ENCODE measurements around the gene CRTC2. TPM values are rescaled to one million over a fixed set of nuclear protein-coding genes. Genes with fewer than 3 reads are reported as not detected.

CRTC2 gene
- total RNA-seq, 2 experiments from 2014 or later = 147 to 152 TPM

DNA sequence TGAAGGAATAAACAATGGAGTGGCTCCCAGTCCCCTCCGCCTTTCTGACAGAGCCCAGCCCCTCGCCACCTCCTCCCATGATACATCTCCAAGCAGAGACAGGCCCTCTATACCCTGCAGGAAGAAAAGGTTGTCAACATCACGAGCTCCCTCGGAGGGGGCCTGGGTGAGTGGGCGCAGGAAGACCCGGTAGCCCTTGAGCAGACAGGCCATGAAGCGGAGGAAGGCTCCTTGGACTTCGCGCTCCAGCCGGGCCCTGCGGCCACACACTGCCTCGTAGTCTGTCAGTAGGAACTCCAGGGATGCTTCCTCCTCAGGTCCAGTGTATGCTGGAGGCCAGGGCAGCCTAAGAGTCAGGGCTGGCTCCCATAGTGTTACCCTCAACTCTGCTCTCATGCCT is 18.9 kb downstream of the CRTC2 start:
- intact Hi-C loops (cut with DNase I, micrococcal nuclease) = no loop called here
- H3K27ac Mint-ChIP-seq = peak overlapping the region; percentile 56

DNA sequence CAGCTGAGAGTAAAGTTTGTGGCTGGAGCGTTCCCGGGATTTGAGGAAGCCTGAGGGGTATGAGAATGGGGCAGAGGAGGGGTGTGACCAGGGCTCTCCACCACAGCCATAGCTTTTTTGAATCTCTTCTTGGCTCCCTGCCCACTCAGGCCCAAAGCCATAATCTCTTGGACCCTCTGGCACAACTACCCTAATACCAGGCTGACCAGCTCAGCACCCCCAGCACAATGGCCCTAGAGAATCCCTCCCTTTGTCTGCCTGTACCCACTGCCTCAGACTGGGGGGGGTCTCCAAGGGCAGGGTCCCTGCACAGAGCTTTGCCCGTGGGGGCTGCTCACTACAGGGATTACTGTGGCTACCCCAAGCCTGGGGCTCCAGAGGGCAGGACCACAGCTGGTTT is 19.4 kb downstream of the CRTC2 start:
- DNase-seq (no peak), ATAC-seq (ENCODE audit: poor library complexity) (no peak)
- no peak overlapping the region for H3K4me3 Mint-ChIP-seq
- no peaks in the 10 kb centered on the region for H3K9me3 ChIP-seq (ENCODE audit: control insufficient read depth in 1 of 2, insufficient read depth in 1 of 2, low read length in 2 of 2)
- intact Hi-C loops (cut with DNase I, micrococcal nuclease) = no loop called here
- peaks cover 33% of the 10 kb centered on the region for H3K4me1 ChIP-seq (ENCODE audit: insufficient read depth, low read length)
- no peaks in the 10 kb centered on the region for H3K9me3 Mint-ChIP-seq
- H3K27ac Mint-ChIP-seq = peak overlapping the region; percentile 56
- TF ChIP-seq, protein P1, sequence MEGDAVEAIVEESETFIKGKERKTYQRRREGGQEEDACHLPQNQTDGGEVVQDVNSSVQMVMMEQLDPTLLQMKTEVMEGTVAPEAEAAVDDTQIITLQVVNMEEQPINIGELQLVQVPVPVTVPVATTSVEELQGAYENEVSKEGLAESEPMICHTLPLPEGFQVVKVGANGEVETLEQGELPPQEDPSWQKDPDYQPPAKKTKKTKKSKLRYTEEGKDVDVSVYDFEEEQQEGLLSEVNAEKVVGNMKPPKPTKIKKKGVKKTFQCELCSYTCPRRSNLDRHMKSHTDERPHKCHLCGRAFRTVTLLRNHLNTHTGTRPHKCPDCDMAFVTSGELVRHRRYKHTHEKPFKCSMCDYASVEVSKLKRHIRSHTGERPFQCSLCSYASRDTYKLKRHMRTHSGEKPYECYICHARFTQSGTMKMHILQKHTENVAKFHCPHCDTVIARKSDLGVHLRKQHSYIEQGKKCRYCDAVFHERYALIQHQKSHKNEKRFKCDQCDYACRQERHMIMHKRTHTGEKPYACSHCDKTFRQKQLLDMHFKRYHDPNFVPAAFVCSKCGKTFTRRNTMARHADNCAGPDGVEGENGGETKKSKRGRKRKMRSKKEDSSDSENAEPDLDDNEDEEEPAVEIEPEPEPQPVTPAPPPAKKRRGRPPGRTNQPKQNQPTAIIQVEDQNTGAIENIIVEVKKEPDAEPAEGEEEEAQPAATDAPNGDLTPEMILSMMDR (IDR thresholded peaks at IDR 0.05) = no peak
- no peaks in the 10 kb centered on the region for H3K27me3 ChIP-seq (ENCODE audit: control insufficient read depth in 1 of 2, insufficient read depth in 2 of 2, low read length in 2 of 2)
- no peak overlapping the region for H3K27ac ChIP-seq (ENCODE audit: low read depth in 1 of 2, low read length in 2 of 2)
- POLR2A ChIA-PET = interaction anchor here (0.8 to 1.7 kb wide), 4 partner anchors 16 to 52 kb away, joined by 3 to 6 read pairs (median 5); partner anchors contain the start of genes GATAD2B and RPS27
- no peaks in the 10 kb centered on the region for H3K27me3 Mint-ChIP-seq
- peaks cover 88% of the 10 kb centered on the region for H3K36me3 ChIP-seq (ENCODE audit: insufficient read depth, low read length)
- no peak overlapping the region for H3K4me3 ChIP-seq (ENCODE audit: low read length)
- CTCF ChIA-PET = no interaction called here
- peaks cover 26% of the 10 kb centered on the region for H3K4me1 Mint-ChIP-seq (ENCODE audit: low read depth)
- peaks cover 95% of the 10 kb centered on the region for H3K36me3 Mint-ChIP-seq (ENCODE audit: low read depth)

More for the DNA sequence above, 18.9 kb downstream of the CRTC2 start:
- Histone ChIP-seq H3K27me3 (ENCODE audit: control insufficient read depth in 1 of 2, insufficient read depth in 2 of 2, low read length in 2 of 2) (no peaks in the 10 kb centered on the region), H3K36me3 (ENCODE audit: insufficient read depth, low read length) (peaks cover 88% of the 10 kb centered on the region), H3K4me1 (ENCODE audit: insufficient read depth, low read length) (peaks cover 38% of the 10 kb centered on the region), H3K27ac (ENCODE audit: low read depth in 1 of 2, low read length in 2 of 2) (no peak overlapping the region), H3K9me3 (ENCODE audit: control insufficient read depth in 1 of 2, insufficient read depth in 1 of 2, low read length in 2 of 2) (no peaks in the 10 kb centered on the region), H3K4me3 (ENCODE audit: low read length) (no peak overlapping the region)
- Mint-ChIP-seq H3K4me1 (ENCODE audit: low read depth) (peaks cover 31% of the 10 kb centered on the region), H3K27me3 (no peaks in the 10 kb centered on the region), H3K36me3 (ENCODE audit: low read depth) (peaks cover 93% of the 10 kb centered on the region), H3K9me3 (no peaks in the 10 kb centered on the region), H3K4me3 (no peak overlapping the region)
- DNase-seq = no peak
- ChIA-PET POLR2A (interaction anchor here (0.8 to 1.7 kb wide), 4 partner anchors 16 to 51 kb away, joined by 3 to 6 read pairs (median 5); partner anchors contain the start of genes GATAD2B and RPS27), CTCF (interaction anchor here (1.0 kb wide), 1 partner anchor 19 kb away, joined by 3 read pairs; no protein-coding TSS in a partner anchor)
- ATAC-seq (ENCODE audit: poor library complexity) = no peak
- TF ChIP-seq, protein P1 (IDR thresholded peaks at IDR 0.05) = no peak

DNA sequence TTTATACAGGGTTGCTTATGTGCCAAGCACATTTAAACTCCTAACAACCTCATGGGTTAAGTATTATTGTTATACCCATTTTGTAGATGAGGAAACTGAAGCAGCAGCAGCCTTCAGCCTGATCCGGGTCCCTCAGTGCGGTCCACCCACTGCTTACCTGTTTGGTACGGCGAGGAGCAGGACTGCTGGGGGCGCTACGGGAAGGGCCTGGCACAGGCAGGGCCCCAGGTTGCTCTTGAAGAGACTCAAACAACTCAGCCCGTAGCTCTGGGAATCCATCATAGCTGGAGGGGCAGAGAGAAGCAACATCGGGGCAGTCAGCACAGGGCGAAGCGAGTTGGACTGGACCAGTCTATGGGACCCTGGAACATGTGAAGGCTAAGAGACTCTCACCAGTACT is 21.1 kb downstream of the CRTC2 start:
- Mint-ChIP-seq H3K27me3 (no peaks in the 10 kb centered on the region), H3K4me1 (ENCODE audit: low read depth) (peaks cover 11% of the 10 kb centered on the region), H3K9me3 (no peaks in the 10 kb centered on the region), H3K36me3 (ENCODE audit: low read depth) (peaks cover 92% of the 10 kb centered on the region), H3K4me3 (no peak overlapping the region), H3K27ac (no peak overlapping the region)
- TF ChIP-seq, protein P1 (IDR thresholded peaks at IDR 0.05) = no peak
- H3K9me3 ChIP-seq (ENCODE audit: control insufficient read depth in 1 of 2, insufficient read depth in 1 of 2, low read length in 2 of 2) = no peaks in the 10 kb centered on the region
- no peak overlapping the region for H3K4me3 ChIP-seq (ENCODE audit: low read length)
- no peak overlapping the region for H3K27ac ChIP-seq (ENCODE audit: low read depth in 1 of 2, low read length in 2 of 2)
- ChIA-PET CTCF (no interaction called here), POLR2A (interaction anchor here (0.8 to 1.3 kb wide), 2 partner anchors 9 to 40 kb away, joined by 4 to 6 read pairs; partner anchors contain the start of genes DENND4B and JTB)
- H3K36me3 ChIP-seq (ENCODE audit: insufficient read depth, low read length) = peaks cover 91% of the 10 kb centered on the region
- intact Hi-C loops (cut with DNase I, micrococcal nuclease) = no loop called here
- no peaks in the 10 kb centered on the region for H3K27me3 ChIP-seq (ENCODE audit: control insufficient read depth in 1 of 2, insufficient read depth in 2 of 2, low read length in 2 of 2)
- ATAC-seq (ENCODE audit: poor library complexity) (no peak), DNase-seq (no peak)
- peaks cover 17% of the 10 kb centered on the region for H3K4me1 ChIP-seq (ENCODE audit: insufficient read depth, low read length)

Data from CD4-positive, alpha-beta T cell (primary cell).